ENCODE data around the gene IGSF21. TPM values are rescaled to one million over a fixed set of nuclear protein-coding genes. Genes with fewer than 3 reads are reported as not detected.

Gene IGSF21
- total RNA-seq, 4 donors from 2014 or later = 0.26 to 2.7 (median 0.88) TPM; not detected in 1

GRCh38 chr1:18111605-18112297, 4.2 kb downstream of the IGSF21 start:
- Histone ChIP-seq H3K4me3 (no peak overlapping the region), H3K27ac (peak overlapping the region in 1 of 4 donors; percentile 44), H3K27me3 (peaks cover 17 to 97% (median 30%) of the 10 kb centered on the region in 4 donors), H3K36me3 (no peaks in the 10 kb centered on the region), H3K4me1 (peaks cover 19 to 48% (median 29%) of the 10 kb centered on the region in 3 donors), H3K9me3 (no peaks in the 10 kb centered on the region)
- no peak for DNase-seq
- 41 to 52% methylated on average over 10 to 11 of the region's 12 CpGs for WGBS, 2 donors
- intact Hi-C loops (cut with DNase I) = no loop called here
- TF ChIP-seq CTCF (IDR thresholded peaks at IDR 0.05) = no peak
- TF ChIP-seq POLR2A (IDR thresholded peaks at IDR 0.05) = no peak

- 85 to 88% methylated on average over 3 of the region's 3 CpGs for WGBS, 2 donors
- H3K9me3 ChIP-seq = no peaks in the 10 kb centered on the region
- H3K27ac ChIP-seq = no peak overlapping the region
- H3K4me1 ChIP-seq = peaks cover 19 to 40% (median 27%) of the 10 kb centered on the region in 3 donors
- no peak for DNase-seq
- TF ChIP-seq CTCF (IDR thresholded peaks at IDR 0.05) (no peak), POLR2A (IDR thresholded peaks at IDR 0.05) (no peak)
- no peaks in the 10 kb centered on the region for H3K36me3 ChIP-seq
- no peak overlapping the region for H3K4me3 ChIP-seq
- H3K27me3 ChIP-seq = peaks cover 17 to 97% (median 26%) of the 10 kb centered on the region in 4 donors
- intact Hi-C loops (cut with DNase I) = no loop called here
These were observed 5.0 kb downstream of the IGSF21 start for GRCh38 chr1:18112611-18113010.

GRCh38 chr1:18114726-18115410, 7.3 kb downstream of the IGSF21 start:
- Histone ChIP-seq H3K27me3 (peaks cover 12 to 95% (median 17%) of the 10 kb centered on the region in 4 donors), H3K27ac (no peak overlapping the region), H3K36me3 (no peaks in the 10 kb centered on the region), H3K4me3 (no peak overlapping the region), H3K9me3 (no peaks in the 10 kb centered on the region), H3K4me1 (peaks cover 13 to 18% (median 13%) of the 10 kb centered on the region in 3 donors)
- TF ChIP-seq CTCF (IDR thresholded peaks at IDR 0.05) (no peak), POLR2A (IDR thresholded peaks at IDR 0.05) (no peak)
- WGBS, 2 donors = 75 to 78% methylated on average over 3 of the region's 3 CpGs
- intact Hi-C loops (cut with DNase I) = no loop called here
- no peak for DNase-seq

GRCh38 chr1:18116777-18117176, 9.2 kb downstream of the IGSF21 start:
- no peak overlapping the region for H3K27ac ChIP-seq
- no peak for DNase-seq
- peaks cover 0 to 93% (median 5%) of the 10 kb centered on the region in 4 donors for H3K27me3 ChIP-seq
- H3K9me3 ChIP-seq = no peaks in the 10 kb centered on the region
- no peak for TF ChIP-seq CTCF (IDR thresholded peaks at IDR 0.05)
- no peak for TF ChIP-seq POLR2A (IDR thresholded peaks at IDR 0.05)
- no peak overlapping the region for H3K4me3 ChIP-seq
- 80 to 92% methylated on average over 1 of the region's 1 CpG for WGBS, 2 donors
- no peaks in the 10 kb centered on the region for H3K36me3 ChIP-seq
- intact Hi-C loops (cut with DNase I) = no loop called here
- H3K4me1 ChIP-seq = no peaks in the 10 kb centered on the region

- Histone ChIP-seq H3K27me3 (peaks cover 0 to 81% (median 0%) of the 10 kb centered on the region in 4 donors), H3K4me1 (no peaks in the 10 kb centered on the region), H3K4me3 (no peak overlapping the region), H3K9me3 (no peaks in the 10 kb centered on the region), H3K27ac (no peak overlapping the region), H3K36me3 (no peaks in the 10 kb centered on the region)
- no peak for DNase-seq
- no peak for TF ChIP-seq POLR2A (IDR thresholded peaks at IDR 0.05)
- TF ChIP-seq CTCF (IDR thresholded peaks at IDR 0.05) = no peak
- WGBS, 2 donors = 27 to 28% methylated on average over 11 to 13 of the region's 13 CpGs
- intact Hi-C loops (cut with DNase I) = no loop called here
These were observed 10.5 kb downstream of the IGSF21 start for GRCh38 chr1:18118078-18118477.
